Raji (cell line): Measurements from ENCODE around the gene UST.

ENCODE experiments used
- POLR2A ChIP-seq: IDR thresholded peaks from 2 replicates; pipeline ENCODE4 v1.6.1; 2011; ENCODE audit warnings: low read depth, low read length, control low read depth; ENCODE audit not compliant: insufficient read depth

Gene UST

GRCh38 chr6:148885136-148885865 lies 138.5 kb downstream of the UST start:
- TF ChIP-seq POLR2A, result no peak

GRCh38 chr6:148885925-148886845 lies 139.4 kb downstream of the UST start:
- no peak for TF ChIP-seq POLR2A

GRCh38 chr6:148887181-148887580 lies 140.4 kb downstream of the UST start:
- TF ChIP-seq POLR2A, result no peak

- TF ChIP-seq POLR2A, result no peak
Measured at GRCh38 chr6:148888856-148889255, 142.0 kb downstream of the UST start.

GRCh38 chr6:148890096-148890495 lies 143.3 kb downstream of the UST start:
- no peak for TF ChIP-seq POLR2A

GRCh38 chr6:148890652-148891404 lies 144.0 kb downstream of the UST start:
- no peak for TF ChIP-seq POLR2A

- no peak for TF ChIP-seq POLR2A
Measured at GRCh38 chr6:148891405-148891783, 144.6 kb downstream of the UST start.

GRCh38 chr6:148892247-148892646 lies 145.4 kb downstream of the UST start:
- no peak for TF ChIP-seq POLR2A

GRCh38 chr6:148893073-148893472 lies 146.2 kb downstream of the UST start:
- no peak for TF ChIP-seq POLR2A

- no peak for TF ChIP-seq POLR2A
Measured at GRCh38 chr6:148893481-148893880, 146.7 kb downstream of the UST start.

- no peak for TF ChIP-seq POLR2A
Measured at GRCh38 chr6:148898376-148899014, 151.7 kb downstream of the UST start.

GRCh38 chr6:148904896-148905870 lies 158.4 kb downstream of the UST start:
- no peak for TF ChIP-seq POLR2A

GRCh38 chr6:148905901-148906300 lies 159.1 kb downstream of the UST start:
- no peak for TF ChIP-seq POLR2A

- TF ChIP-seq POLR2A, result no peak
Measured at GRCh38 chr6:148906386-148906785, 159.6 kb downstream of the UST start.

GRCh38 chr6:148907573-148907972 lies 160.7 kb downstream of the UST start:
- TF ChIP-seq POLR2A, result no peak
